OCI-LY3 (cell line): ENCODE data around the gene TCF25.

Experiments used
- H2AFZ ChIP-seq: fragments of 200-600, 300-600 bp; shearing (Covaris generic); 2 replicates; pipeline ENCODE4 v1.6.0; 2014; ENCODE audit warnings: antibody characterized with exemption, low read depth, low read length
- H3K27ac ChIP-seq: fragments of 200-600, 300-600 bp; sonication (generic); 2 replicates; pipeline ENCODE4 v1.5.1; 2014; ENCODE audit warnings: mild to moderate bottlenecking, low read length, moderate library complexity, mixed read lengths
- H3K27me3 ChIP-seq: fragments of 200-600, 300-600 bp; sonication (generic); 2 replicates; pipeline ENCODE4 v1.6.1; 2014; ENCODE audit warnings: low read depth, low read length, mixed read lengths
- H3K36me3 ChIP-seq: fragments of 200-600, 300-600 bp; sonication (generic); replicated peaks from 2 replicates; pipeline ENCODE3; 2014; ENCODE audit warnings: low read depth, low read length, mixed read lengths
- H3K4me1 ChIP-seq: fragments of 300-600, 200-600 bp; sonication (generic); 2 replicates; pipeline ENCODE4 v1.6.1; 2014; ENCODE audit warnings: low read length, mixed read lengths
- H3K4me2 ChIP-seq: fragments of 200-600, 300-600 bp; sonication (generic); 2 replicates; pipeline ENCODE4 v1.6.1; 2014; ENCODE audit warnings: low read length, mixed read lengths
- H3K4me3 ChIP-seq: fragments of 300-600, 200-600 bp; sonication (generic); 2 replicates; pipeline ENCODE4 v1.5.1; 2014; ENCODE audit warnings: antibody characterized with exemption, mild to moderate bottlenecking, low read length, moderate library complexity
- H3K79me2 ChIP-seq: fragments of 300-600, 200-600 bp; shearing (Covaris generic); 2 replicates; pipeline ENCODE4 v1.6.1; 2014; ENCODE audit warnings: mild to moderate bottlenecking, low read length, mixed read lengths
- H3K9ac ChIP-seq: fragments of 300-600, 200-600 bp; shearing (Covaris generic); 2 replicates; pipeline ENCODE4 v1.6.0; 2014; ENCODE audit warnings: mild to moderate bottlenecking, low read length, moderate library complexity
- H3K9me3 ChIP-seq: fragments of 200-600, 300-600 bp; shearing (Covaris generic); 2 replicates; pipeline ENCODE4 v1.6.1; 2014; ENCODE audit warnings: low read length, mixed read lengths; ENCODE audit not compliant: insufficient read depth
- H4K20me1 ChIP-seq: fragments of 200-600, 300-600 bp; sonication (generic); 2 replicates; pipeline ENCODE4 v1.6.1; 2016; ENCODE audit warnings: low read length, mixed read lengths; ENCODE audit not compliant: insufficient read depth
- EZH2phosphoT487 ChIP-seq: fragments of 200-600 bp; shearing (Covaris generic); IDR thresholded peaks from 2 replicates; pipeline ENCODE4 v1.6.1; 2018; ENCODE audit warnings: antibody characterized with exemption, mixed run types, low read depth
- TF ChIP-seq, protein P1 (sequence below): fragments of 200-600, 300-600 bp; sonication (generic); IDR thresholded peaks from 2 replicates; pipeline ENCODE4 v1.5.1; 2014; ENCODE audit warnings: antibody characterized with exemption, low read length, low read depth

Gene TCF25

DNA sequence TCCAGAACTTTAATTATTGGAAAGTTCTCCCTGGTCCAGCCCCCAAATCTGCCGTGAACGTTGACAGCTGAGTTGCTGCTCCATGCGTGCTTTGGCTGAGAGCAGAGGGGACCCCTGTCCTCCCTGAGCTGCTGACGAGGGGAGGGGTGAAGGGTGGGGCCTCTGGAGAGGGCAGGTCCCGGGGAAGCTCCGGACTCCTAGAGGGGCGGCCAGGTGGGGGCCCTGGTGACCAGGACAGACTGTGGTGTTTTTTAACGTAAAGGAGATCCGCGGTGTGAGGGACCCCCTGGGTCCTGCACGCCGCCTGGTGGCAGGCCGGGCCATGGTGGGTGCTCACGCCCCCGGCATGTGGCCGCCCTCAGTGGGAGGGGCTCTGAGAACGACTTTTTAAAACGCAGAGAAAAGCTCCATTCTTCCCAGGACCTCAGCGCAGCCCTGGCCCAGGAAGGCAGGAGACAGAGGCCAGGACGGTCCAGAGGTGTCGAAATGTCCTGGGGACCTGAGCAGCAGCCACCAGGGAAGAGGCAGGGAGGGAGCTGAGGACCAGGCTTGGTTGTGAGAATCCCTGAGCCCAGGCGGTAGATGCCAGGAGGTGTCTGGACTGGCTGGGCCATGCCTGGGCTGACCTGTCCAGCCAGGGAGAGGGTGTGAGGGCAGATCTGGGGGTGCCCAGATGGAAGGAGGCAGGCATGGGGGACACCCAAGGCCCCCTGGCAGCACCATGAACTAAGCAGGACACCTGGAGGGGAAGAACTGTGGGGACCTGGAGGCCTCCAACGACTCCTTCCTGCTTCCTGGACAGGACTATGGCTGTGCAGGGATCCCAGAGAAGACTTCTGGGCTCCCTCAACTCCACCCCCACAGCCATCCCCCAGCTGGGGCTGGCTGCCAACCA is 45.3 kb downstream of the TCF25 start, which contains the start of gene MC1R:
Gene MC1R, plus strand, starts transcription at position 410 of the 895 bp plus-strand sequence. Its CDS starts 397 bp downstream, at position 807.
- Histone ChIP-seq H3K27me3 (peaks cover 13% of the 10 kb centered on the region), H3K27ac (0 out of 2 replicates have a peak within 1 kb of the TSS, but pooled peaks have one; percentile 13), H3K36me3 (peaks cover 2% of the 10 kb centered on the region), H3K9me3 (no peaks in the 10 kb centered on the region), H3K4me3 (peak within 1 kb of the TSS; percentile 70), H3K9ac (peak within 1 kb of the TSS; percentile 36), H3K4me2 (peak within 1 kb of the TSS; percentile 86), H3K79me2 (no peaks in the 10 kb centered on the region), H2AFZ (peak within 1 kb of the TSS; percentile 30; the same call in 1 of the 2 replicates), H4K20me1 (no peaks in the 10 kb centered on the region), H3K4me1 (peaks cover 29% of the 10 kb centered on the region)
- no peak for TF ChIP-seq EZH2phosphoT487
- TF ChIP-seq, protein P1, sequence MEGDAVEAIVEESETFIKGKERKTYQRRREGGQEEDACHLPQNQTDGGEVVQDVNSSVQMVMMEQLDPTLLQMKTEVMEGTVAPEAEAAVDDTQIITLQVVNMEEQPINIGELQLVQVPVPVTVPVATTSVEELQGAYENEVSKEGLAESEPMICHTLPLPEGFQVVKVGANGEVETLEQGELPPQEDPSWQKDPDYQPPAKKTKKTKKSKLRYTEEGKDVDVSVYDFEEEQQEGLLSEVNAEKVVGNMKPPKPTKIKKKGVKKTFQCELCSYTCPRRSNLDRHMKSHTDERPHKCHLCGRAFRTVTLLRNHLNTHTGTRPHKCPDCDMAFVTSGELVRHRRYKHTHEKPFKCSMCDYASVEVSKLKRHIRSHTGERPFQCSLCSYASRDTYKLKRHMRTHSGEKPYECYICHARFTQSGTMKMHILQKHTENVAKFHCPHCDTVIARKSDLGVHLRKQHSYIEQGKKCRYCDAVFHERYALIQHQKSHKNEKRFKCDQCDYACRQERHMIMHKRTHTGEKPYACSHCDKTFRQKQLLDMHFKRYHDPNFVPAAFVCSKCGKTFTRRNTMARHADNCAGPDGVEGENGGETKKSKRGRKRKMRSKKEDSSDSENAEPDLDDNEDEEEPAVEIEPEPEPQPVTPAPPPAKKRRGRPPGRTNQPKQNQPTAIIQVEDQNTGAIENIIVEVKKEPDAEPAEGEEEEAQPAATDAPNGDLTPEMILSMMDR = peak; percentile 35; the same call in 1 of the 2 replicates

DNA sequence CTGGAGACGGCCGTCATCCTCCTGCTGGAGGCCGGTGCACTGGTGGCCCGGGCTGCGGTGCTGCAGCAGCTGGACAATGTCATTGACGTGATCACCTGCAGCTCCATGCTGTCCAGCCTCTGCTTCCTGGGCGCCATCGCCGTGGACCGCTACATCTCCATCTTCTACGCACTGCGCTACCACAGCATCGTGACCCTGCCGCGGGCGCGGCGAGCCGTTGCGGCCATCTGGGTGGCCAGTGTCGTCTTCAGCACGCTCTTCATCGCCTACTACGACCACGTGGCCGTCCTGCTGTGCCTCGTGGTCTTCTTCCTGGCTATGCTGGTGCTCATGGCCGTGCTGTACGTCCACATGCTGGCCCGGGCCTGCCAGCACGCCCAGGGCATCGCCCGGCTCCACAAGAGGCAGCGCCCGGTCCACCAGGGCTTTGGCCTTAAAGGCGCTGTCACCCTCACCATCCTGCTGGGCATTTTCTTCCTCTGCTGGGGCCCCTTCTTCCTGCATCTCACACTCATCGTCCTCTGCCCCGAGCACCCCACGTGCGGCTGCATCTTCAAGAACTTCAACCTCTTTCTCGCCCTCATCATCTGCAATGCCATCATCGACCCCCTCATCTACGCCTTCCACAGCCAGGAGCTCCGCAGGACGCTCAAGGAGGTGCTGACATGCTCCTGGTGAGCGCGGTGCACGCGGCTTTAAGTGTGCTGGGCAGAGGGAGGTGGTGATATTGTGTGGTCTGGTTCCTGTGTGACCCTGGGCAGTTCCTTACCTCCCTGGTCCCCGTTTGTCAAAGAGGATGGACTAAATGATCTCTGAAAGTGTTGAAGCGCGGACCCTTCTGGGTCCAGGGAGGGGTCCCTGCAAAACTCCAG is 46.4 kb downstream of the TCF25 start:
- H3K4me3 ChIP-seq = no peak overlapping the region
- H2AFZ ChIP-seq = no peak overlapping the region
- H3K27ac ChIP-seq = no peak overlapping the region
- peaks cover 38% of the 10 kb centered on the region for H3K4me1 ChIP-seq
- H4K20me1 ChIP-seq = no peaks in the 10 kb centered on the region
- H3K4me2 ChIP-seq = no peak overlapping the region
- no peaks in the 10 kb centered on the region for H3K79me2 ChIP-seq
- no peaks in the 10 kb centered on the region for H3K36me3 ChIP-seq
- peaks cover 13% of the 10 kb centered on the region for H3K27me3 ChIP-seq
- H3K9ac ChIP-seq = no peak overlapping the region
- no peak for TF ChIP-seq EZH2phosphoT487
- TF ChIP-seq, protein P1 = no peak
- no peaks in the 10 kb centered on the region for H3K9me3 ChIP-seq

DNA sequence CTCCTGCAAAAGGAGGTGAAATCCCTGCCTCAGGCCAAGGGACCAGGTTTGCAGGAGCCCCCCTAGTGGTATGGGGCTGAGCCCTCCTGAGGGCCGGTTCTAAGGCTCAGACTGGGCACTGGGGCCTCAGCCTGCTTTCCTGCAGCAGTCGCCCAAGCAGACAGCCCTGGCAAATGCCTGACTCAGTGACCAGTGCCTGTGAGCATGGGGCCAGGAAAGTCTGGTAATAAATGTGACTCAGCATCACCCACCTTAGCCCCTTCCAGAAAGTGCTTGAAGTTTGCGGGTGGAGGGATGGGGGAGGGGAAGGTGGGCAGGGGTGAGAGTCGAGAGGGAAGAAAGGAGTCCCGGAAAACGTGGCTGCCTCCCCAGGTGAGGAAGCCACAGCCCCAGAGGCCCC is 47.3 kb downstream of the TCF25 start:
- Histone ChIP-seq H3K9me3 (no peaks in the 10 kb centered on the region), H3K27ac (no peak overlapping the region), H3K79me2 (no peaks in the 10 kb centered on the region), H3K4me1 (peaks cover 47% of the 10 kb centered on the region), H4K20me1 (no peaks in the 10 kb centered on the region), H3K9ac (no peak overlapping the region), H3K4me3 (no peak overlapping the region), H2AFZ (no peak overlapping the region), H3K27me3 (peaks cover 13% of the 10 kb centered on the region), H3K4me2 (no peak overlapping the region), H3K36me3 (no peaks in the 10 kb centered on the region)
- TF ChIP-seq, protein P1 = no peak
- no peak for TF ChIP-seq EZH2phosphoT487
